ACC112 (cell line): ENCODE measurements around the gene ZNF564.

Experiments
- H2AFZ ChIP-seq: fragments of 200-600 bp; sonication (generic); one replicate; pipeline ENCODE4 v1.6.0; 2017; ENCODE audit warnings: antibody characterized with exemption, low read length; ENCODE audit not compliant: unreplicated experiment
- H3K27ac ChIP-seq: fragments of 200-600 bp; sonication (generic); 2 replicates; pipeline ENCODE4 v1.5.1; 2014; ENCODE audit warnings: low read depth, mild to moderate bottlenecking, antibody characterized with exemption, low read length, moderate library complexity
- H3K27me3 ChIP-seq: fragments of 200-600 bp; sonication (generic); 2 replicates; pipeline ENCODE4 v1.6.1; 2014; ENCODE audit warnings: mild to moderate bottlenecking, antibody characterized with exemption, low read length, moderate library complexity, mixed read lengths; ENCODE audit not compliant: insufficient read depth
- H3K36me3 ChIP-seq: fragments of 200-600 bp; sonication (generic); 2 replicates; pipeline ENCODE4 v1.6.1; 2016; ENCODE audit warnings: mild to moderate bottlenecking, antibody characterized with exemption, low read length, moderate library complexity, mixed read lengths; ENCODE audit not compliant: insufficient read depth
- H3K4me1 ChIP-seq: fragments of 200-600 bp; sonication (generic); one replicate; pipeline ENCODE4 v1.6.1; 2016; ENCODE audit warnings: low read length, mixed read lengths; ENCODE audit not compliant: insufficient read depth, unreplicated experiment, control insufficient read depth
- H3K4me3 ChIP-seq: fragments of 200-600 bp; sonication (generic); 2 replicates; pipeline ENCODE4 v1.5.1; 2014; ENCODE audit warnings: mild to moderate bottlenecking, low read depth, low read length
- H3K79me2 ChIP-seq: fragments of 200-600 bp; sonication (generic); one replicate; pipeline ENCODE4 v1.6.0; 2016; ENCODE audit warnings: low read length; ENCODE audit not compliant: control insufficient read depth, unreplicated experiment, insufficient read depth

ZNF564 gene

GRCh38 chr19:12564016-12564664 lies 12.9 kb upstream of the ZNF564 start:
- H3K36me3 ChIP-seq: no peaks in the 10 kb centered on the region
- no peaks in the 10 kb centered on the region for H3K4me1 ChIP-seq
- H3K4me3 ChIP-seq: no peak overlapping the region
- no peaks in the 10 kb centered on the region for H3K27me3 ChIP-seq
- peak overlapping the region; percentile 29 for H2AFZ ChIP-seq
- H3K79me2 ChIP-seq: no peaks in the 10 kb centered on the region
- H3K27ac ChIP-seq: no peak overlapping the region

- no peak overlapping the region for H3K4me3 ChIP-seq
- H3K27me3 ChIP-seq: no peaks in the 10 kb centered on the region
- H3K79me2 ChIP-seq: peaks cover 5% of the 10 kb centered on the region
- H3K4me1 ChIP-seq: no peaks in the 10 kb centered on the region
- H3K36me3 ChIP-seq: no peaks in the 10 kb centered on the region
- H3K27ac ChIP-seq: no peak overlapping the region
- no peak overlapping the region for H2AFZ ChIP-seq
Observed at GRCh38 chr19:12555456-12555930, 4.2 kb upstream of the ZNF564 start.

GRCh38 chr19:12546903-12547302 lies 4.4 kb downstream of the ZNF564 start:
- peaks cover 37% of the 10 kb centered on the region for H3K79me2 ChIP-seq
- no peaks in the 10 kb centered on the region for H3K27me3 ChIP-seq
- H3K4me1 ChIP-seq: peaks cover 9% of the 10 kb centered on the region
- H3K36me3 ChIP-seq: peaks cover 16% of the 10 kb centered on the region
- H3K4me3 ChIP-seq: no peak overlapping the region
- no peak overlapping the region for H3K27ac ChIP-seq
- H2AFZ ChIP-seq: no peak overlapping the region

- no peak overlapping the region for H3K4me3 ChIP-seq
- H3K79me2 ChIP-seq: peaks cover 37% of the 10 kb centered on the region
- peaks cover 9% of the 10 kb centered on the region for H3K4me1 ChIP-seq
- H3K36me3 ChIP-seq: peaks cover 16% of the 10 kb centered on the region
- no peak overlapping the region for H3K27ac ChIP-seq
- H2AFZ ChIP-seq: no peak overlapping the region
- no peaks in the 10 kb centered on the region for H3K27me3 ChIP-seq
Observed at GRCh38 chr19:12546068-12546467, 5.2 kb downstream of the ZNF564 start.

- H3K4me1 ChIP-seq: peaks cover 9% of the 10 kb centered on the region
- no peak overlapping the region for H2AFZ ChIP-seq
- H3K27ac ChIP-seq: no peak overlapping the region
- H3K27me3 ChIP-seq: no peaks in the 10 kb centered on the region
- peaks cover 16% of the 10 kb centered on the region for H3K36me3 ChIP-seq
- H3K79me2 ChIP-seq: peaks cover 31% of the 10 kb centered on the region
- no peak overlapping the region for H3K4me3 ChIP-seq
Observed at GRCh38 chr19:12545267-12545666, 6.0 kb downstream of the ZNF564 start.

GRCh38 chr19:12544401-12544876 lies 6.8 kb downstream of the ZNF564 start:
- Histone ChIP-seq H3K79me2 (peaks cover 29% of the 10 kb centered on the region), H3K36me3 (peaks cover 21% of the 10 kb centered on the region), H3K27me3 (no peaks in the 10 kb centered on the region), H3K4me3 (no peak overlapping the region), H3K27ac (no peak overlapping the region), H3K4me1 (peaks cover 5% of the 10 kb centered on the region), H2AFZ (no peak overlapping the region)

GRCh38 chr19:12543855-12544254 lies 7.4 kb downstream of the ZNF564 start:
- peaks cover 24% of the 10 kb centered on the region for H3K79me2 ChIP-seq
- no peak overlapping the region for H2AFZ ChIP-seq
- H3K4me3 ChIP-seq: no peak overlapping the region
- peaks cover 19% of the 10 kb centered on the region for H3K36me3 ChIP-seq
- H3K4me1 ChIP-seq: peaks cover 3% of the 10 kb centered on the region
- no peaks in the 10 kb centered on the region for H3K27me3 ChIP-seq
- H3K27ac ChIP-seq: no peak overlapping the region

GRCh38 chr19:12527034-12527836 lies 24.0 kb downstream of the ZNF564 start:
- H3K4me3 ChIP-seq: no peak overlapping the region
- peaks cover 66% of the 10 kb centered on the region for H3K36me3 ChIP-seq

GRCh38 chr19:12526542-12526941 lies 24.7 kb downstream of the ZNF564 start:
- no peaks in the 10 kb centered on the region for H3K4me1 ChIP-seq
- no peaks in the 10 kb centered on the region for H3K27me3 ChIP-seq
- no peak overlapping the region for H3K27ac ChIP-seq
- H3K4me3 ChIP-seq: no peak overlapping the region
- H2AFZ ChIP-seq: no peak overlapping the region
- peaks cover 63% of the 10 kb centered on the region for H3K36me3 ChIP-seq
- peaks cover 6% of the 10 kb centered on the region for H3K79me2 ChIP-seq

More at GRCh38 chr19:12527034-12527836, 24.0 kb downstream of the ZNF564 start:
- no peaks in the 10 kb centered on the region for H3K27me3 ChIP-seq
- H3K27ac ChIP-seq: no peak overlapping the region
- no peak overlapping the region for H2AFZ ChIP-seq
- H3K4me1 ChIP-seq: no peaks in the 10 kb centered on the region
- peaks cover 6% of the 10 kb centered on the region for H3K79me2 ChIP-seq

GRCh38 chr19:12521996-12522395 lies 29.3 kb downstream of the ZNF564 start:
- H2AFZ ChIP-seq: no peak overlapping the region
- H3K4me3 ChIP-seq: no peak overlapping the region
- no peaks in the 10 kb centered on the region for H3K4me1 ChIP-seq
- H3K36me3 ChIP-seq: peaks cover 28% of the 10 kb centered on the region
- H3K79me2 ChIP-seq: no peaks in the 10 kb centered on the region
- H3K27ac ChIP-seq: no peak overlapping the region
- no peaks in the 10 kb centered on the region for H3K27me3 ChIP-seq
